Pancreas (tissue), 10 donors: ENCODE measurements around the gene SUPV3L1. TPM values are rescaled to one million over a fixed set of nuclear protein-coding genes. Genes with fewer than 3 reads are reported as not detected.

Experiments
- ATAC-seq, 4 donors: fragments of 200-7000 bp; cut with Tn5 transposase; one replicate each; pipeline versions ENCODE4 v1.8.0 to v1.9.1; 2020; ENCODE audit warnings: mild to moderate bottlenecking in 4 of 4, moderate library complexity in 4 of 4
- DNase-seq, 6 donors: peaks; one replicate each; pipeline ENCODE4 v3.0.0-alpha.2; 2020
- FAIRE-seq: peaks from 2 replicates; lab custom pipeline; 2012; peaks lifted over from hg19 to GRCh38; lab: Jason Lieb, UNC
- H3K27ac ChIP-seq, 4 donors: fragments of 200-600 bp; sonication (generic); 1 replicate in 3 of 4; 2 replicates in 1 of 4; pipeline versions ENCODE4 v1.5.0 to v1.8.0; 2020
- H3K27me3 ChIP-seq, 4 donors: fragments of 200-600 bp; one replicate each; pipeline ENCODE4 v1.8.0; 2021
- H3K36me3 ChIP-seq, 3 donors: fragments of 200-600 bp; sonication (generic) in 1 of 3; one replicate each; pipeline versions ENCODE4 v1.5.0 to v1.8.0; 2020 to 2021
- H3K4me1 ChIP-seq, 3 donors: fragments of 200-600 bp; one replicate each; pipeline ENCODE4 v1.8.0; 2021
- H3K4me3 ChIP-seq, 4 donors: fragments of 200-600 bp; sonication (generic) in 2 of 4; one replicate each; pipeline versions ENCODE4 v1.5.0 to v1.8.0; 2020 to 2021
- H3K9me3 ChIP-seq, 4 donors: fragments of 200-600 bp; one replicate each; pipeline ENCODE4 v1.8.0; 2021
- WGBS, 2 donors: extraction: QIAGEN DNeasy Blood & Tissue Kit; methylation state at CpG; one replicate each; pipeline ENCODE4 v1.1.7; 2013; 5-methylcytosine and 5-hydroxymethylcytosine counted together
- intact Hi-C, 3 donors: fragments of 100-400 bp; cut with DNase I; formaldehyde crosslinking; loops; one replicate each; pipeline versions ENCODE4 v1.11.1 to v1.14.2; 2022
- polyA plus RNA-seq, 2 donors: library from polyadenylated mRNA; stranded (reverse); fragments of 200-250 nt; gene quantifications; one replicate each; pipeline ENCODE4 v1.2.3, GENCODE V29; 2013
- total RNA-seq, 6 donors: library from RNA; stranded (reverse); fragmentation: NEBNext Ultra II Directional in 4 of 6; extraction: Animal tissue kit (Norgen Biotek cat#: 25700) in 4 of 6; gene quantifications; one replicate each; pipeline versions ENCODE4 v1.2.1 to v1.2.4, GENCODE V29; 2021 to 2023
- TF ChIP-seq, protein P1 (sequence below), 4 donors: fragments of 200-600 bp; sonication (generic) in 3 of 4; IDR thresholded peaks; one replicate each; pipeline versions ENCODE4 v1.5.0 to v1.8.0; 2021; ENCODE audit warnings: antibody characterized with exemption in 4 of 4
- donor health status: healthy with polysubstance abuse.
- donor health status: DM: no; HTN: no; CAD: no; lungs with moderate emphysema.
- donor health status: DM: no; HTN: no; CAD: no.
- donor health status: control.
- donor health status: control.
- donor health status: Bipolar disorder and iron deficiency.
- donor health status: DM: yes; HTN: yes; CAD: no.
- donor health status: DM: no; HTN: no; CAD: no.
- donor health status: DM: no; HTN: no; CAD: no.
- donor health status: DM: yes; HTN: yes; CAD: no.

SUPV3L1 gene
- total and polyA plus RNA-seq, 8 donors = 8.6 to 78.1 (median 14.5) TPM

- intact Hi-C loops = loop anchor here in 1 of 3 donors (10.0 kb wide), 1 partner anchor 265 kb away; no protein-coding TSS in a partner anchor
Measured at GRCh38 chr10:69230128-69230527, 50.1 kb downstream of the SUPV3L1 start.

DNA sequence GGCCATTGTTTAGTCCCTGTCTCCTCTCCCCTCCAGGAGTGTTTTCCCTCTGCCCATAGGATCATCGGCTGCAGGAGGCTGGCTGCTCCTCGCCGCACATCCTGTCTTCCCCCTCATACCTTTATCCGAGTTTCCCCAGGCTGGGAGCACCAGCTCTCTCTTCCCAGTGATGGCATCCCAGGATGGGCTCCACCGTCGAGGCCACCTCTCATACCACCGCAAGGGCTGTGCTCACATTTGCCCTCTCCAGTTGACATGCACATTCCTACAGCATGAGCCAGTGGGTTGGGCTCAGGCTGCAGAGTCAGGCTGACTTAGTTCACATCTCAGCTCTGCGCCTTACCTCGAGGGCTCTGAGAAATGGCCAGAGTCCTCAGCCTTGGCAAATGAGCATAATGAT, 52.2 kb downstream of the SUPV3L1 start:
- FAIRE-seq (no peak), DNase-seq (no peak), ATAC-seq (peak in 1 of 4 donors; percentile 42)
- Histone ChIP-seq H3K9me3 (no peaks in the 10 kb centered on the region), H3K4me3 (no peak overlapping the region), H3K27me3 (no peaks in the 10 kb centered on the region), H3K27ac (no peak overlapping the region), H3K4me1 (no peaks in the 10 kb centered on the region), H3K36me3 (no peaks in the 10 kb centered on the region)
- TF ChIP-seq, protein P1, sequence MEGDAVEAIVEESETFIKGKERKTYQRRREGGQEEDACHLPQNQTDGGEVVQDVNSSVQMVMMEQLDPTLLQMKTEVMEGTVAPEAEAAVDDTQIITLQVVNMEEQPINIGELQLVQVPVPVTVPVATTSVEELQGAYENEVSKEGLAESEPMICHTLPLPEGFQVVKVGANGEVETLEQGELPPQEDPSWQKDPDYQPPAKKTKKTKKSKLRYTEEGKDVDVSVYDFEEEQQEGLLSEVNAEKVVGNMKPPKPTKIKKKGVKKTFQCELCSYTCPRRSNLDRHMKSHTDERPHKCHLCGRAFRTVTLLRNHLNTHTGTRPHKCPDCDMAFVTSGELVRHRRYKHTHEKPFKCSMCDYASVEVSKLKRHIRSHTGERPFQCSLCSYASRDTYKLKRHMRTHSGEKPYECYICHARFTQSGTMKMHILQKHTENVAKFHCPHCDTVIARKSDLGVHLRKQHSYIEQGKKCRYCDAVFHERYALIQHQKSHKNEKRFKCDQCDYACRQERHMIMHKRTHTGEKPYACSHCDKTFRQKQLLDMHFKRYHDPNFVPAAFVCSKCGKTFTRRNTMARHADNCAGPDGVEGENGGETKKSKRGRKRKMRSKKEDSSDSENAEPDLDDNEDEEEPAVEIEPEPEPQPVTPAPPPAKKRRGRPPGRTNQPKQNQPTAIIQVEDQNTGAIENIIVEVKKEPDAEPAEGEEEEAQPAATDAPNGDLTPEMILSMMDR (IDR thresholded peaks at IDR 0.05) = no peak
- 71% methylated on average over 9 of the region's 9 CpGs for WGBS, 2 donors
- intact Hi-C loops = loop anchor here in 1 of 3 donors (10.0 kb wide), 1 partner anchor 263 kb away; no protein-coding TSS in a partner anchor

More at GRCh38 chr10:69230128-69230527, 50.1 kb downstream of the SUPV3L1 start:
- WGBS, 2 donors = 49 to 50% methylated on average over 5 of the region's 5 CpGs
- no peaks in the 10 kb centered on the region for H3K36me3 ChIP-seq
- H3K27me3 ChIP-seq = no peaks in the 10 kb centered on the region
- no peaks in the 10 kb centered on the region for H3K9me3 ChIP-seq
- H3K4me1 ChIP-seq = no peaks in the 10 kb centered on the region
- no peak overlapping the region for H3K4me3 ChIP-seq
- H3K27ac ChIP-seq = no peak overlapping the region
- TF ChIP-seq, protein P1 (IDR thresholded peaks at IDR 0.05) = no peak
- no peak for DNase-seq
- ATAC-seq = no peak
- FAIRE-seq = no peak

DNA sequence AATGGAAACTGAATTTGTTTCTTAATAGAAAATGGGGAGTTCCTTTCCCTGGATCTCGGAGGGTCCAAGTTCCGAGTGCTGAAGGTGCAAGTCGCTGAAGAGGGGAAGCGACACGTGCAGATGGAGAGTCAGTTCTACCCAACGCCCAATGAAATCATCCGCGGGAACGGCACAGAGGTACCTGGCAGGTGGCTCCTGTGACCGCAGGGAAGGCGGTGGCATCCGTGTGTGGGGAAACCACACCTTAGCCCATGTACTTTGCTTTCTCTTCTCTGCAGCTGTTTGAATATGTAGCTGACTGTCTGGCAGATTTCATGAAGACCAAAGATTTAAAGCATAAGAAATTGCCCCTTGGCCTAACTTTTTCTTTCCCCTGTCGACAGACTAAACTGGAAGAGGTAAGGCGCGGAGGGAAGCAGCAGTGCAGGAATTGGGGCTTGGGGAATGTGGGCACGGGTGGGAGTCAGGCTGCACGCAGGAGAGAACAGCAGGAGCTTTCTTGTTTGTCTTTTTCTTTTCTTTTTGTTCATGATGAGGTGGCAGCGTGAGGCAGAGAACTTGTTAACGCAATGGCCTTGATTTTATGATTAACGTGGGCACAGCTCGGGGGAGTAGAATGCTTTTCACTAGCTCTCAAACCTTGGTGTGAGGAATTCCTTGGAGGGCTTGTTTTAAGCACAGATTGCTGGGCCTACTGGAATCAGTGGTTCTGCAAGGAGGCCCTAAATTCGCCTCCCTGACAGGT, 52.9 kb downstream of the SUPV3L1 start:
- no peak for ATAC-seq
- no peaks in the 10 kb centered on the region for H3K9me3 ChIP-seq
- H3K4me3 ChIP-seq = no peak overlapping the region
- H3K27me3 ChIP-seq = no peaks in the 10 kb centered on the region
- 76 to 83% methylated on average over 22 of the region's 22 CpGs for WGBS, 2 donors
- no peak overlapping the region for H3K27ac ChIP-seq
- no peak for FAIRE-seq
- H3K4me1 ChIP-seq = no peaks in the 10 kb centered on the region
- intact Hi-C loops = loop anchor here in 1 of 3 donors (10.0 kb wide), 1 partner anchor 262 kb away; no protein-coding TSS in a partner anchor
- TF ChIP-seq, protein P1 (IDR thresholded peaks at IDR 0.05) = no peak
- H3K36me3 ChIP-seq = no peaks in the 10 kb centered on the region
- DNase-seq = no peak

GRCh38 chr10:69234447-69234846, 54.4 kb downstream of the SUPV3L1 start:
- ATAC-seq (no peak), FAIRE-seq (no peak), DNase-seq (no peak)
- 91 to 96% methylated on average over 3 of the region's 3 CpGs for WGBS, 2 donors
- H3K36me3 ChIP-seq = no peaks in the 10 kb centered on the region
- H3K27me3 ChIP-seq = no peaks in the 10 kb centered on the region
- no peak overlapping the region for H3K27ac ChIP-seq
- intact Hi-C loops = loop anchor here in 1 of 3 donors (10.0 kb wide), 1 partner anchor 260 kb away; no protein-coding TSS in a partner anchor
- H3K9me3 ChIP-seq = no peaks in the 10 kb centered on the region
- no peak overlapping the region for H3K4me3 ChIP-seq
- no peaks in the 10 kb centered on the region for H3K4me1 ChIP-seq
- TF ChIP-seq, protein P1 (IDR thresholded peaks at IDR 0.05) = no peak
